Tibial nerve (tissue), 4 donors: ENCODE data around the gene RUSC1. TPM values are rescaled to one million over a fixed set of nuclear protein-coding genes. Genes with fewer than 3 reads are reported as not detected.

Source experiments
- DNase-seq, 2 donors: peaks; one replicate each; pipeline ENCODE4 v3.0.0-alpha.2; 2019; ENCODE audit warnings: low spot score in 2 of 2
- H3K27ac ChIP-seq, 4 donors: fragments of 200-600 bp; sonication (generic) in 3 of 4; one replicate each; pipeline ENCODE4 v1.5.1; 2017 to 2019; ENCODE audit warnings: mild to moderate bottlenecking in 1 of 4
- H3K27me3 ChIP-seq, 2 donors: fragments of 200-600 bp; sonication (generic) in 1 of 2; one replicate each; pipeline versions ENCODE4 v1.5.1 to v1.6.0; 2017 to 2019
- H3K36me3 ChIP-seq, 3 donors: fragments of 200-600 bp; sonication (generic); one replicate each; pipeline ENCODE4 v1.5.1; 2018 to 2019
- H3K4me1 ChIP-seq, 4 donors: fragments of 200-600 bp; sonication (generic) in 3 of 4; one replicate each; pipeline ENCODE4 v1.5.1; 2017 to 2019
- H3K4me3 ChIP-seq, 4 donors: fragments of 200-600 bp; sonication (generic) in 3 of 4; one replicate each; pipeline ENCODE4 v1.5.1; 2017 to 2019; ENCODE audit warnings: mild to moderate bottlenecking in 1 of 4, moderate library complexity in 1 of 4
- H3K9me3 ChIP-seq, 4 donors: fragments of 200-600 bp; sonication (generic) in 3 of 4; one replicate each; pipeline ENCODE4 v1.5.1; 2017 to 2019
- EP300 ChIP-seq, 2 donors: sonication (generic); formaldehyde crosslinking; IDR thresholded peaks; one replicate each; pipeline ENCODE4 v1.6.1; 2017; ENCODE audit warnings: antibody characterized with exemption in 2 of 2, mild to moderate bottlenecking in 1 of 2
- POLR2A ChIP-seq, 2 donors: fragments of 450-650 bp; IDR thresholded peaks; one replicate each; pipeline ENCODE4 v1.6.1; 2017; ENCODE audit warnings: antibody characterized with exemption in 2 of 2, mild to moderate bottlenecking in 2 of 2, moderate library complexity in 2 of 2
- small RNA-seq: library from RNA; depleted of rRNA; stranded (forward); fragments of <200 nt; gene quantifications from one replicate; pipeline ENCODE3, GENCODE V24; 2016
- total RNA-seq, 4 donors: library from RNA; depleted of rRNA; stranded (reverse); fragments of >200 nt; gene quantifications; one replicate each; pipeline ENCODE4 v1.1.0, GENCODE V29; 2016
- TF ChIP-seq, protein P1 (sequence below), 5 experiments: fragments of 200-600 bp in 3 of 5; fragments of 450-650 bp in 2 of 5; sonication (generic) in 3 of 5; IDR thresholded peaks; one replicate each; pipeline ENCODE4 v1.5.1; 2016 to 2019; ENCODE audit warnings: antibody characterized with exemption in 5 of 5, mild to moderate bottlenecking in 3 of 5, moderate library complexity in 2 of 5

RUSC1 gene
- total RNA-seq, 4 donors from 2014 or later, result 22.2 to 36.0 (median 26.5) TPM

DNA sequence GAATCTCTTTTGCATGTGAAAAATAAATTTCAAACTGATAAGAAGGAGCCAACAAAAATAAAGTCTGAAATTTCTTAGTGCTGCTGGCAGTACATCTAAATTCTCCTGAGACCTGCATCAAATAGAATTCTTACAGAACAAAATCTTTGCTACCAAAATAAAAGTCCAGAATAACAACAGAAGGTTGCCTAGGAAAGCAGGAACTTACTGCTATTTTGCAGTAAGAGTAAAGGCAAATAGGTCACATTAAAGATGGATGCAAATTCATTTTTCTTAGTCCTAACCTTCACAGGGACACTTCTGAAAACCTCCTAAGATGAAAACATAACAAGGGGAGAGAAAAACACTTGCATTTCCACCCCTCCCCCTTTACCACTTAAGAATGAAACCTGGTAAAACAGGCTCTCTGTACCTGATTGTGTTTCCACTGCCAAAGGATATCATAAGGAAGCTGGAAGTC, 59.0 kb downstream of the RUSC1 start:
- Histone ChIP-seq H3K9me3 (no peaks in the 10 kb centered on the region), H3K36me3 (peaks cover 0 to 59% (median 15%) of the 10 kb centered on the region in 3 donors), H3K27me3 (no peaks in the 10 kb centered on the region), H3K27ac (peak overlapping the region in 2 of 4 donors; percentile 21 to 27), H3K4me1 (peaks cover 0 to 40% (median 4%) of the 10 kb centered on the region in 4 donors), H3K4me3 (no peak overlapping the region)
- no peak for DNase-seq
- peak; percentile 24 to 58 for TF ChIP-seq EP300 (IDR thresholded peaks at IDR 0.05)
- TF ChIP-seq POLR2A (IDR thresholded peaks at IDR 0.05), result no peak
- TF ChIP-seq, protein P1, sequence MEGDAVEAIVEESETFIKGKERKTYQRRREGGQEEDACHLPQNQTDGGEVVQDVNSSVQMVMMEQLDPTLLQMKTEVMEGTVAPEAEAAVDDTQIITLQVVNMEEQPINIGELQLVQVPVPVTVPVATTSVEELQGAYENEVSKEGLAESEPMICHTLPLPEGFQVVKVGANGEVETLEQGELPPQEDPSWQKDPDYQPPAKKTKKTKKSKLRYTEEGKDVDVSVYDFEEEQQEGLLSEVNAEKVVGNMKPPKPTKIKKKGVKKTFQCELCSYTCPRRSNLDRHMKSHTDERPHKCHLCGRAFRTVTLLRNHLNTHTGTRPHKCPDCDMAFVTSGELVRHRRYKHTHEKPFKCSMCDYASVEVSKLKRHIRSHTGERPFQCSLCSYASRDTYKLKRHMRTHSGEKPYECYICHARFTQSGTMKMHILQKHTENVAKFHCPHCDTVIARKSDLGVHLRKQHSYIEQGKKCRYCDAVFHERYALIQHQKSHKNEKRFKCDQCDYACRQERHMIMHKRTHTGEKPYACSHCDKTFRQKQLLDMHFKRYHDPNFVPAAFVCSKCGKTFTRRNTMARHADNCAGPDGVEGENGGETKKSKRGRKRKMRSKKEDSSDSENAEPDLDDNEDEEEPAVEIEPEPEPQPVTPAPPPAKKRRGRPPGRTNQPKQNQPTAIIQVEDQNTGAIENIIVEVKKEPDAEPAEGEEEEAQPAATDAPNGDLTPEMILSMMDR (IDR thresholded peaks at IDR 0.05), result no peak

Small RNAs within 50 kb of the gene (small RNA-seq; reads per million reads assigned to genes)
- not detected for gene RNU6-106P

Other genes starting within 250 kb of the RUSC1 start
- gene EFNA3, start 242.1 kb upstream of the RUSC1 start, total RNA-seq, result 1 to 10 TPM in 2 of 4 donors, under 1 TPM in 1, not detected in 1; 0.63 to 1.2 (median 1.2) TPM
- 10 to 100 TPM; 27.4 to 41.4 (median 34.0) TPM for gene EFNA1, start 193.0 kb upstream of the RUSC1 start, total RNA-seq
- 10 to 100 TPM in 3 of 4 donors, 1 to 10 TPM in 1; 5.7 to 33.9 (median 14.9) TPM for gene SLC50A1, start 185.0 kb upstream of the RUSC1 start, total RNA-seq
- gene DPM3, start 180.4 kb upstream of the RUSC1 start, total RNA-seq, result 100 to 1,000 TPM in 2 of 4 donors, 10 to 100 TPM in 2; 74.7 to 115 (median 95.6) TPM
- 100 to 1,000 TPM; 102 to 167 (median 146) TPM for gene KRTCAP2, start 147.6 kb upstream of the RUSC1 start, total RNA-seq
- gene TRIM46, start 147.0 kb upstream of the RUSC1 start, total RNA-seq, result 10 to 100 TPM in 2 of 4 donors, 1 to 10 TPM in 2; 6.0 to 20.4 (median 12.7) TPM
- gene THBS3, start 113.0 kb upstream of the RUSC1 start, total RNA-seq, result 100 to 1,000 TPM in 1 of 4 donors, 10 to 100 TPM in 3; 33.9 to 119 (median 52.6) TPM
- 10 to 100 TPM; 30.1 to 50.7 (median 35.3) TPM for gene MTX1, start 112.2 kb upstream of the RUSC1 start, total RNA-seq
- gene ENTREP3, start 65.4 kb upstream of the RUSC1 start, total RNA-seq, result 10 to 100 TPM; 22.7 to 42.0 (median 26.6) TPM
- gene SCAMP3, start 58.5 kb upstream of the RUSC1 start, total RNA-seq, result 10 to 100 TPM; 54.5 to 91.1 (median 65.2) TPM
- gene CLK2, start 47.4 kb upstream of the RUSC1 start, total RNA-seq, result 10 to 100 TPM; 41.0 to 70.6 (median 52.3) TPM
- 1 to 10 TPM; 1.7 to 2.7 (median 2.4) TPM for gene HCN3, start 43.4 kb upstream of the RUSC1 start, total RNA-seq
- gene PKLR, start 19.5 kb upstream of the RUSC1 start, total RNA-seq, result under 1 TPM in 3 of 4 donors, not detected in 1; 0.20 to 0.66 (median 0.21) TPM
- gene FDPS, start 12.0 kb upstream of the RUSC1 start, total RNA-seq, result 100 to 1,000 TPM in 3 of 4 donors, 10 to 100 TPM in 1; 88.2 to 143 (median 125) TPM
- 10 to 100 TPM; 73.7 to 99.6 (median 85.9) TPM for gene ASH1L, start 241.9 kb downstream of the RUSC1 start, total RNA-seq